Measurements from ENCODE around the gene CDH4. TPM values are rescaled to one million over a fixed set of nuclear protein-coding genes. Genes with fewer than 3 reads are reported as not detected.

CDH4 gene
- total RNA-seq, 1 donor from 2014 or later = 39.7 TPM

- DNase-seq (ENCODE audit: low read depth) = no peak
- Histone ChIP-seq H3K4me3 (ENCODE audit: low read depth, low read length) (no peak overlapping the region), H3K27me3 (ENCODE audit: control insufficient read depth, insufficient read depth, low read length) (no peaks in the 10 kb centered on the region), H3K36me3 (ENCODE audit: control insufficient read depth, insufficient read depth, low read length) (no peaks in the 10 kb centered on the region)
- TF ChIP-seq CTCF (IDR thresholded peaks at IDR 0.05; ENCODE audit: insufficient read depth, low read length, poor library complexity, severe bottlenecking) = no peak
These were observed 409.0 kb downstream of the CDH4 start for GRCh38 chr20:61661025-61661424.

- H3K4me3 ChIP-seq (ENCODE audit: low read depth, low read length) = no peak overlapping the region
- H3K27me3 ChIP-seq (ENCODE audit: control insufficient read depth, insufficient read depth, low read length) = no peaks in the 10 kb centered on the region
- H3K36me3 ChIP-seq (ENCODE audit: control insufficient read depth, insufficient read depth, low read length) = no peaks in the 10 kb centered on the region
- TF ChIP-seq CTCF (IDR thresholded peaks at IDR 0.05; ENCODE audit: insufficient read depth, low read length, poor library complexity, severe bottlenecking) = no peak
- no peak for DNase-seq (ENCODE audit: low read depth)
These were observed 409.5 kb downstream of the CDH4 start for GRCh38 chr20:61661583-61661982.

GRCh38 chr20:61662226-61662967 lies 410.3 kb downstream of the CDH4 start:
- Histone ChIP-seq H3K27me3 (ENCODE audit: control insufficient read depth, insufficient read depth, low read length) (no peaks in the 10 kb centered on the region), H3K36me3 (ENCODE audit: control insufficient read depth, insufficient read depth, low read length) (no peaks in the 10 kb centered on the region), H3K4me3 (ENCODE audit: low read depth, low read length) (no peak overlapping the region)
- TF ChIP-seq CTCF (IDR thresholded peaks at IDR 0.05; ENCODE audit: insufficient read depth, low read length, poor library complexity, severe bottlenecking) = no peak
- no peak for DNase-seq (ENCODE audit: low read depth)

GRCh38 chr20:61662968-61663331 lies 410.9 kb downstream of the CDH4 start:
- Histone ChIP-seq H3K27me3 (ENCODE audit: control insufficient read depth, insufficient read depth, low read length) (no peaks in the 10 kb centered on the region), H3K4me3 (ENCODE audit: low read depth, low read length) (no peak overlapping the region), H3K36me3 (ENCODE audit: control insufficient read depth, insufficient read depth, low read length) (no peaks in the 10 kb centered on the region)
- no peak for TF ChIP-seq CTCF (IDR thresholded peaks at IDR 0.05; ENCODE audit: insufficient read depth, low read length, poor library complexity, severe bottlenecking)
- no peak for DNase-seq (ENCODE audit: low read depth)

GRCh38 chr20:61663521-61664425 lies 411.7 kb downstream of the CDH4 start:
- H3K4me3 ChIP-seq (ENCODE audit: low read depth, low read length) = no peak overlapping the region
- no peak for TF ChIP-seq CTCF (IDR thresholded peaks at IDR 0.05; ENCODE audit: insufficient read depth, low read length, poor library complexity, severe bottlenecking)
- no peak for DNase-seq (ENCODE audit: low read depth)
- H3K27me3 ChIP-seq (ENCODE audit: control insufficient read depth, insufficient read depth, low read length) = no peaks in the 10 kb centered on the region
- H3K36me3 ChIP-seq (ENCODE audit: control insufficient read depth, insufficient read depth, low read length) = no peaks in the 10 kb centered on the region
